ENCODE results near the gene NEK3.
"Not testable (repeated sequence)": the region's sequence is repeated elsewhere in the genome, so short reads cannot be mapped to it uniquely, and the experiment has no call there.

The NEK3 gene

GRCh38 chr13:52165411-52165810, 6.0 kb upstream of the NEK3 start:
- no peak for DNase-seq

- no peak for DNase-seq
Observed at GRCh38 chr13:52164989-52165388, 5.6 kb upstream of the NEK3 start.

GRCh38 chr13:52163878-52164277, 4.5 kb upstream of the NEK3 start:
- not testable (repeated sequence) for DNase-seq

- DNase-seq, result no peak
Observed at GRCh38 chr13:52162279-52163101, 3.1 kb upstream of the NEK3 start.

- DNase-seq, result no peak
Observed at GRCh38 chr13:52161181-52161646, 1.8 kb upstream of the NEK3 start.

GRCh38 chr13:52160506-52160905, 1.1 kb upstream of the NEK3 start:
- no peak for DNase-seq

GRCh38 chr13:52160053-52160452, 656 bp upstream of the NEK3 start:
- DNase-seq, result no peak

- DNase-seq, result no peak
Observed at GRCh38 chr13:52158629-52159158, 703 bp downstream of the NEK3 start.

- no peak for DNase-seq
Observed at GRCh38 chr13:52156724-52157261, 2.6 kb downstream of the NEK3 start.

- DNase-seq, result no peak
Observed at GRCh38 chr13:52155177-52155576, 4.2 kb downstream of the NEK3 start.

- DNase-seq, result no peak
Observed at GRCh38 chr13:52147225-52147624, 12.2 kb downstream of the NEK3 start.

GRCh38 chr13:52141299-52141698, 18.1 kb downstream of the NEK3 start:
- DNase-seq, result no peak

GRCh38 chr13:52137489-52137888, 21.9 kb downstream of the NEK3 start:
- DNase-seq, result no peak

GRCh38 chr13:52136763-52137162, 22.6 kb downstream of the NEK3 start:
- no peak for DNase-seq

- no peak for DNase-seq
Observed at GRCh38 chr13:52130641-52131040, 28.8 kb downstream of the NEK3 start.

- peak; percentile 16 for DNase-seq
Observed at GRCh38 chr13:52128714-52129700, 30.4 kb downstream of the NEK3 start, which contains the start of gene NEK5. Gene NEK5, minus strand, starts transcription at chr13:52129073. Its CDS starts 1,591 bp downstream, at chr13:52127482.

- DNase-seq, result peak; percentile 40
Observed at GRCh38 chr13:52127783-52128702, 31.4 kb downstream of the NEK3 start.

GRCh38 chr13:52127378-52127777, 32.0 kb downstream of the NEK3 start:
- no peak for DNase-seq

GRCh38 chr13:52125547-52125946, 33.9 kb downstream of the NEK3 start:
- no peak for DNase-seq

- DNase-seq, result no peak
Observed at GRCh38 chr13:52118595-52118994, 40.8 kb downstream of the NEK3 start.

- no peak for DNase-seq
Observed at GRCh38 chr13:52118095-52118494, 41.3 kb downstream of the NEK3 start.

GRCh38 chr13:52112591-52112990, 46.8 kb downstream of the NEK3 start:
- no peak for DNase-seq

Measured in CD4-positive, alpha-beta T cell treated with Interferon gamma for 1 hour (primary cell).